ENCODE data around the gene SEMA6D.

- TF ChIP-seq YY1 (IDR thresholded peaks at IDR 0.05; ENCODE audit: insufficient read depth, insufficient read length) (no peak), ZNF274 (IDR thresholded peaks at IDR 0.05; ENCODE audit: low read depth, low read length) (no peak), SUZ12 (IDR thresholded peaks at IDR 0.05; ENCODE audit: extremely low read depth, insufficient read depth, insufficient read length) (no peak)
Measured at GRCh38 chr15:47675735-47676134, 41.6 kb upstream of the SEMA6D start.
